Measurements from ENCODE around the gene TTC23. TPM values are rescaled to one million over a fixed set of nuclear protein-coding genes. Genes with fewer than 3 reads are reported as not detected.

The TTC23 gene
- polyA plus RNA-seq, 2 of the 4 experiments (the other 2 are of a cell fraction): 7.0 to 16.5 TPM

DNA sequence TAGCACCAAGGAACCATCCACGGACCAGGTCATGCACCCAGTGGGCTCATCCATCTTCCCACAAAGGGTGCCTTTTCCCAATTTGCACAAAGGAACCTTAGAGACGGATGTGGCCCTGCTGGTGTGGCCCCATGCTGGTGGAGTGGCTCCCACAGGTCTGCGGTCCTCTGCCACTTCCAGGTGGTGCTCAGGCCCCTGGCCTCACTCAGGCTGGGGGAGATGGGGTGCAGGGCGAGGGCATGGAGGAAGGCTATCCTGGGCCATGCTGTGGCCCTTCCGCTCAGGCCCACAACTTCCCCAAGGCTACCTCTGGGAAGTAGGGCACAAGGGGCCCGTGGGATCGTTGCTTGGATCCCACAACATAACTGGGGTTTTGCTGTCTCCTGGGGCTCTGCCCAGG is 149.7 kb downstream of the TTC23 start:
- TF ChIP-seq EP300 (IDR thresholded peaks at IDR 0.05) (no peak), RAD21 (conservative IDR thresholded peaks at IDR 0.05 in 1 of 2, IDR thresholded peaks at IDR 0.05 in 1 of 2) (no peak), JUN (IDR thresholded peaks at IDR 0.05) (no peak), EHF (CRISPR knock-in tag; IDR thresholded peaks at IDR 0.05) (no peak), BCL3 (IDR thresholded peaks at IDR 0.05) (no peak), ZFP36 (IDR thresholded peaks at IDR 0.05; ENCODE audit: borderline replicate concordance, partially characterized antibody) (no peak)
- TF ChIP-seq, protein P1, sequence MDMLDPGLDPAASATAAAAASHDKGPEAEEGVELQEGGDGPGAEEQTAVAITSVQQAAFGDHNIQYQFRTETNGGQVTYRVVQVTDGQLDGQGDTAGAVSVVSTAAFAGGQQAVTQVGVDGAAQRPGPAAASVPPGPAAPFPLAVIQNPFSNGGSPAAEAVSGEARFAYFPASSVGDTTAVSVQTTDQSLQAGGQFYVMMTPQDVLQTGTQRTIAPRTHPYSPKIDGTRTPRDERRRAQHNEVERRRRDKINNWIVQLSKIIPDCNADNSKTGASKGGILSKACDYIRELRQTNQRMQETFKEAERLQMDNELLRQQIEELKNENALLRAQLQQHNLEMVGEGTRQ (IDR thresholded peaks at IDR 0.05): no peak
- no peak for FAIRE-seq
- ATAC-seq: no peak
- H3K4me3 ChIP-seq: no peak overlapping the region
- no peaks in the 10 kb centered on the region for H3K9me3 ChIP-seq
- CTCF ChIA-PET: interaction anchor here (0.6 to 17.7 kb wide), 26 partner anchors 10 to 683 kb away, joined by 3 to 372 read pairs (median 5); no protein-coding TSS in a partner anchor
- peak overlapping the region; percentile 90; the same call in 1 of the 3 replicates for H3K4me2 ChIP-seq
- no peaks in the 10 kb centered on the region for H3K4me1 ChIP-seq
- peak overlapping the region in 1 of 2 experiments; percentile 82; a peak in 2 of 6 replicates for H3K27ac ChIP-seq
- no peak for DNase-seq (ENCODE audit: low read depth in 1 of 2, low spot score in 1 of 2)
- POLR2A ChIA-PET: interaction anchor here (1.0 kb wide), 1 partner anchor 24 kb away, joined by 4 read pairs; no protein-coding TSS in a partner anchor
- WGBS (ENCODE audit: missing lambda C conversion rate): 82% methylated on average over 7 of the region's 7 CpGs

DNA sequence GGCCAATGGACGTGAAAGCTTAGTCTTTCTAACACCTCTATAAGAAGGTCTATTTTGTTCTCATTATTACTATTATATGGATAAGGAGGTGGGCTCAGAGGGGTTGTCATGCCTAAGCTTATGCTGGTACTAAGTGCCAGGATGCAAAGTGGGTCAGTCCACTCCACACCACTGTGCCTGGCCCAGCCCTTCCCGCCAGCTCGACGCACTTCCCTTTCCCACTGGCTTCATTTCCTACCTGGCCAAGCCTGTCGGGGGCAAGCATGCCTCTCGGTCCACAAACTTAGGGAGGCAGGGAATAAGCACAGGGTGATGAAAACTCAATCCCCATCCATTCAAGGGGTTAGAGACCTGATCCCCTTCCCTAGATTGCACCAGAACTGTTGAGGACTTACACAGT is 150.4 kb downstream of the TTC23 start:
- DNase-seq (ENCODE audit: low read depth in 1 of 2, low spot score in 1 of 2) (no peak), FAIRE-seq (no peak), ATAC-seq (no peak)
- POLR2A ChIA-PET: interaction anchor here (1.0 kb wide), 1 partner anchor 24 kb away, joined by 4 read pairs; no protein-coding TSS in a partner anchor
- Histone ChIP-seq H3K4me3 (no peak overlapping the region), H3K9me3 (no peaks in the 10 kb centered on the region), H3K4me1 (no peaks in the 10 kb centered on the region), H3K4me2 (no peak overlapping the region), H3K27ac (no peak overlapping the region)
- WGBS (ENCODE audit: missing lambda C conversion rate): 76% methylated on average over 6 of the region's 6 CpGs
- TF ChIP-seq ZNF302 (CRISPR knock-in tag; IDR thresholded peaks at IDR 0.05) (no peak), JUN (IDR thresholded peaks at IDR 0.05) (no peak), ZFP36 (IDR thresholded peaks at IDR 0.05; ENCODE audit: borderline replicate concordance, partially characterized antibody) (no peak), CHD2 (IDR thresholded peaks at IDR 0.05; ENCODE audit: low read length, partially characterized antibody) (no peak), CEBPB (IDR thresholded peaks at IDR 0.05) (no peak), TFCP2L1 (CRISPR knock-in tag; IDR thresholded peaks at IDR 0.05) (no peak), MAZ (IDR thresholded peaks at IDR 0.05; ENCODE audit: borderline replicate concordance, low read depth, low read length) (no peak), JUNB (IDR thresholded peaks at IDR 0.05) (no peak)
- TF ChIP-seq, protein P2, sequence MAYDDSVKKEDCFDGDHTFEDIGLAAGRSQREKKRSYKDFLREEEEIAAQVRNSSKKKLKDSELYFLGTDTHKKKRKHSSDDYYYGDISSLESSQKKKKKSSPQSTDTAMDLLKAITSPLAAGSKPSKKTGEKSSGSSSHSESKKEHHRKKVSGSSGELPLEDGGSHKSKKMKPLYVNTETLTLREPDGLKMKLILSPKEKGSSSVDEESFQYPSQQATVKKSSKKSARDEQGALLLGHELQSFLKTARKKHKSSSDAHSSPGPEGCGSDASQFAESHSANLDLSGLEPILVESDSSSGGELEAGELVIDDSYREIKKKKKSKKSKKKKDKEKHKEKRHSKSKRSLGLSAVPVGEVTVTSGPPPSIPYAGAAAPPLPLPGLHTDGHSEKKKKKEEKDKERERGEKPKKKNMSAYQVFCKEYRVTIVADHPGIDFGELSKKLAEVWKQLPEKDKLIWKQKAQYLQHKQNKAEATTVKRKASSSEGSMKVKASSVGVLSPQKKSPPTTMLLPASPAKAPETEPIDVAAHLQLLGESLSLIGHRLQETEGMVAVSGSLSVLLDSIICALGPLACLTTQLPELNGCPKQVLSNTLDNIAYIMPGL (CRISPR knock-in tag; IDR thresholded peaks at IDR 0.05; ENCODE audit: borderline replicate concordance): no peak
- CTCF ChIA-PET: interaction anchor here (0.6 to 17.7 kb wide), 13 partner anchors 9 to 605 kb away, joined by 3 to 372 read pairs (median 6); no protein-coding TSS in a partner anchor

- Histone ChIP-seq H3K4me2 (no peak overlapping the region), H3K4me3 (no peak overlapping the region), H3K27ac (no peak overlapping the region), H3K9me3 (no peaks in the 10 kb centered on the region), H3K4me1 (no peaks in the 10 kb centered on the region)
- DNase-seq (ENCODE audit: low read depth in 1 of 2, low spot score in 1 of 2) (no peak), ATAC-seq (no peak), FAIRE-seq (no peak)
- no peak for TF ChIP-seq CHD2 (IDR thresholded peaks at IDR 0.05; ENCODE audit: low read length, partially characterized antibody)
- no peak for TF ChIP-seq HDAC2 (IDR thresholded peaks at IDR 0.05)
- TF ChIP-seq HOXA7 (CRISPR knock-in tag; IDR thresholded peaks at IDR 0.05): no peak
- TF ChIP-seq HEYL (CRISPR knock-in tag; IDR thresholded peaks at IDR 0.05): no peak
- TF ChIP-seq GATA3 (IDR thresholded peaks at IDR 0.05; ENCODE audit: borderline replicate concordance): no peak
- ChIA-PET POLR2A (interaction anchor here (1.0 kb wide), 1 partner anchor 25 kb away, joined by 4 read pairs; no protein-coding TSS in a partner anchor), CTCF (interaction anchor here (1.1 to 17.7 kb wide), 12 partner anchors 9 to 580 kb away, joined by 3 to 372 read pairs (median 6); no protein-coding TSS in a partner anchor)
- WGBS (ENCODE audit: missing lambda C conversion rate): 70% methylated on average over 12 of the region's 12 CpGs
Measured at GRCh38 chr15:99098426-99098825, 151.0 kb downstream of the TTC23 start.

Data from A549 (cell line).